Activated CD4-positive, alpha-beta T cell treated with anti-CD3 and anti-CD28 coated beads, Interleukin-2, amount 50 U/mL, for 24 hours (primary cell): ENCODE results near the gene ICOSLG.
"Not testable (repeated sequence)": the region's sequence is repeated elsewhere in the genome, so short reads cannot be mapped to it uniquely, and the experiment has no call there.

Source experiments
- DNase-seq, 2 donors: peaks; one replicate each; pipeline ENCODE4 v3.0.0-alpha.2; 2020; ENCODE audit warnings: low read depth in 1 of 2, low spot score in 1 of 2

Gene ICOSLG

GRCh38 chr21:44184862-44185261 is 55.9 kb downstream of the ICOSLG start:
- not testable (repeated sequence) for DNase-seq

- DNase-seq: not testable (repeated sequence)
Observed at GRCh38 chr21:44182202-44182601, 58.5 kb downstream of the ICOSLG start.

GRCh38 chr21:44181506-44181905 is 59.2 kb downstream of the ICOSLG start:
- not testable (repeated sequence) for DNase-seq

DNA sequence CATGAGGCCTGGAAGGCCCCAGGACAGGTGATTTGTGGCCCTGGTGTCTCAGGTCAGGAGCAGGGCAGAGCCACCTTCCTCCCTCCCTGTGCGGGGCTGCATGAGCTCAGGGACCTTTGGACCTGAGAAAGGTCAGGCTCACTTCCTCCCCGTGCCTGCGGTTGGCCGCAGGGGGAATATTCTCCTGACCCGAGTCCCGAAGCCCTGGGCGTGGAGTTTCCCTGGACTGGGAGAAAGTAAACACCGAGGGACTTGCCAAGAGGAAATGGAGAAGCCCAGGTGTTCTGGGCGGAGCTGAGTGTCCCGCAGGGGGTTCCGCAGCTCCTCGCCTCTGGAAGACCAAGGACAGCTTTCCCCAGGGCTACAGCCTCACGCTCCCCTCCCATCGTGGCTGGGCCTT is 64.6 kb downstream of the ICOSLG start:
- not testable (repeated sequence) for DNase-seq

- not testable (repeated sequence) for DNase-seq
Observed at GRCh38 chr21:44175189-44175588, 65.6 kb downstream of the ICOSLG start.
